Activated CD4-positive, alpha-beta T cell treated with anti-CD3 and anti-CD28 coated beads, Interleukin-2, amount 50 U/mL, for 16 hours (primary cell): ENCODE results near the gene TNP2.

ENCODE experiments used
- DNase-seq: peaks from one replicate; pipeline ENCODE4 v3.0.0-alpha.2; 2020

TNP2 gene

DNA sequence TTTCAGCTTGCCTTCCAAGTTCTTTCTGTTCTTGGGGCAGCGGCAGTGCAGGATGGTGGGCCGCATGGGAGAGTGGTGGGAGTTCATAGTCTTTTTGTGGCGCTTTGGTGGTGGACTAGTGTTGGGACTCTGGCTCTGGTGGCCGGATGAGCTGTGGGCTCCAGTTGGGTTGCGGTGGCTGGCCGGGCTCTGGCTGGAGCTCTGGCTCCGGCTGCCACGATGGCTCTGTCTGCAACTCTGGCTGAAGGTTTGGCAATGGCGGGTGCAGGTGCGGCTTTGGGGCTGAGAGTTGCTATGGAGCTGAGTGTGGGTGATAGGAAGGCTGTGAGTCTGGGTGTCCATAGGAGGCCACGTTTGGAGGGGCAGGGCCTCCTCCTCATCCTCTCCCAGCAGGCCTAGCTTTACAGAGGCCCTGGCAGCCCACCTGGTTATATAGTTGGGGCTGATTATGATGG lies at the start of gene TNP2:
Gene TNP2, minus strand, starts transcription at position 405 of the 455 bp plus-strand sequence. Its CDS starts 63 bp downstream, at position 342.
- no peak for DNase-seq

DNA sequence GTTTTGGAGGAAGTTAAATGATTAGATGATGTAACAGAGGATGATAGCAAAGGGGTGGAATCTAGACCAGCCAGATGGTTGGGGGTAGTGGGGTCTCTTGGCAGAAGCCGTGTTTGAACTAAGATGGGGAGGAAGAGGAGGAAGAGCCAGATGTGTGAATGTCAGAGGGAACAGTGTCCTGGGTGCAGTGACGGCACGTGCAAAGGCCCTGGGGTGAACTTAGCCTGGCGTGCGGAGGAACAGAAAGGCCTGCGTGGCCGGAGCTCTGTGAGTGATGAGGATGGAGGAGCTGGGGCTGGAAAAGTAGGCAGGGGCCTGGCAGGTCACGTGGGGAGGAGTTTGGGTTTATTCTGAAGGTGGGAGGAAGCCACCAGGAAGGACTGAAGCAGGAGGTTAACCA lies 49.7 kb upstream of the TNP2 start:
- no peak for DNase-seq

DNA sequence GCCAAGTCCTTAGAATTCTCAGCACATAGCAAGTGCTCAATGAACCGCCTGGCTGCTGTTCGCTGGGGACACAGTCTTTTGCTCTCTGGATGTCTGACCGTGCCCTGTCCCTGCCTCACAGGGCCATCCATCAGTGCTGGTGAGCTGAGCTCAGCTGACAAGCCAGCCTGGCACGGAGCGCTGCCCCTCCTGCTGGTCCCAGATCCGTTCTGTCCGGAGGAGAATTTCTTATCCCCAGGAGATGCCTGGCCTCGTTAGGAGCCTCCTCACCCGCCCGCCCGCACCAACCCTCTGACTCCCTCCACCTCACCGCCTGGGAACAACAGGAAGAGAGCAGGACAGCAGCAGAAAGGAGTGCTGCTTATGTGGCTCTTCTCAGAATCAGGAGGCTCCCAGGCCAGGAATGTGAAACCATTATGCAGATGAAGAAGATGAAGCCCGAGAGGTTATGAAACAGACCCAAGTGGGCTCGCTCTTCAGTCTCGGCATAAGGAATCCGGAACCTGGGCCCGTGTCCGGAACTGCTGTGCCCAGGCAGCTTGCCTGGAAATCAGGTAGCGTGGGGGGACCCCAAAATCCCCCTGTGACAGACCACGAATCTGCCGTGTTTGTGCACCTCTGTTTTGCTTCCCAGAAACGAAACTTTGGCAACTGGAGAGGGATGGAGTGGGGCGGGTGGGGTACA lies 47.3 kb upstream of the TNP2 start:
- no peak for DNase-seq

DNA sequence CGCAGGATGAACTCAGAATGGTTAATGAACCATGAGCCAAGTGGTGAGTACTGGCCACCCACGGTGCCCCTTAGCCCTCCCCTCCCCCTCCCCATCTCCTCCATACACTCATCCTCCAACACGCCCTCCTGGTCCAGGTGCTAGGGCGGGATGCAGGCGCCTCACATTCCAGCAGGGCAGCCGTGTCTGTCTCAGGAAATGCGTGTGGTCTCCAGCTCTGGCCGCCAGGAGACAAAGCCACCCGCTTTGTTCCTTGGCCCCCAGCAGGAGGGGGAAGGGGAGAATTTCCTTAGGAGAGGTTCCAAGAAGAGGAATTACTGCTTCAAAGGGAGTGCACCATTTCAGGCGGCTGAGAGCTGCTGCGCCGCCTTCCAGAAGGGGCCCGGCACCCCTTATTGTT lies 46.4 kb upstream of the TNP2 start:
- no peak for DNase-seq

DNA sequence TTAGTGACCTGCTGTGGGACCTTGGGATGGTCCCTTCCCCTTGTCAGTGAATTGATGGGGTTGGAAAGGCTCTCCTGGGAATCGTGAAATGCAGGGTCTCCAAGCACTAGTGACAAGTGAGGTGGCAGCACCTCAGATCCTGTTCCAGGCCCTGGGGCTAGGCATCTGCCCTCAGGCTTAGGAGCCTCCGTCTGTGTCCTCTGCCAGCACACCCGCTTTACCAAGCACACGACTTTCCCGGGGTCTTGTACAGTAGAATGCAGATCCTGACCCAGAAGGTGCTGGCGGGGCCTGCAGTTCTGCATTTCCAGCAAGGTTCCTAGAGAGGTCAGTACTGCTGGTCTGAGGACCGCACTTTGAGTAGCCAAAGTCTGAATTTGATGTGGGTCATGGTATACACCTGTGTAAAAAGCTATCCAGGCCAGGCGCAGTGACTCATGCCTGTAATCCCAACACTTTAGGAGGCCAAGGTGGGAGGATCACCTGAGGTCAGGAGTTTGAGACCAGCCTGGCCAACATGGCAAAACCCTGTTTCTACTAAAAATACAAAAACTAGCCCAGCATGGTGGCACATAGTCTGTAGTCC lies 45.3 kb upstream of the TNP2 start:
- no peak for DNase-seq

DNA sequence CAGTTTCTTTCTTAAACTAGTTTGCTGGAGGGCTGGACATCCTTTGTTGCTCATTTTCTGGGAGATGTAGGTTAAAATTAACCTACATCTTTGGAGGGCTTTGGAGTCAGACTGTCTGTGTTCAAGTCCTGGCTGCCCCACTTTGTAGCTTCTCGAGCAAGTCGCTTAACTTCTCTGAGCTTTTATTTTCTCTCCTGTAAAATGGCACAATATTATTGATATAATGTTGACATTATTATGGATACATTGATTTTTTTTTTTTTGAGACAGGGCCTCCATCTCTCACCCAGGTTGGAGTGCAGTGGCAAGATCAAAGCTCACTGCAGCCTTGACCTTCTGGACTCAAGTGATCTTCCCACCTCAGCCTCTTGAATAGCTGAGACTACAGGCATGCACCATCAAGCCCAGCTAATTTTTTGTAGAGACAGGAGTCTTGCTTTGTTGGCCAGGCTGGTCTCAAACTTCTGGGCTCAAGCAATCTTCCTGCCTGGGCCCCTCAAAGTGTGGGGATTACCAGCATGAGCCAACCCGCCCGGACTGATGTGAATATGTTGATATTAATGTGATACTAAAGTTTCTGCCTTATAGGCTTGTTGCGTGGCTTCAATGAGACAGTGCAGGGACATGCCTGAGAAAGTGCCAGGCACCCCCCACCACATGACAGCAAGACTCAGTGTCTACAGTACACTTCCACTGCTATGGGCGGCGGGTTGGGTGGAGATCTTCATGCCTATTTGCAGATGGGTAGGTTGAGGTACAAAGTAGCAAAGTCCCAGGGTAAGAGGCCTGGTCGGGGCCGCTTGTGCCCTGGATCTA lies 44.6 kb upstream of the TNP2 start:
- DNase-seq: no peak

DNA sequence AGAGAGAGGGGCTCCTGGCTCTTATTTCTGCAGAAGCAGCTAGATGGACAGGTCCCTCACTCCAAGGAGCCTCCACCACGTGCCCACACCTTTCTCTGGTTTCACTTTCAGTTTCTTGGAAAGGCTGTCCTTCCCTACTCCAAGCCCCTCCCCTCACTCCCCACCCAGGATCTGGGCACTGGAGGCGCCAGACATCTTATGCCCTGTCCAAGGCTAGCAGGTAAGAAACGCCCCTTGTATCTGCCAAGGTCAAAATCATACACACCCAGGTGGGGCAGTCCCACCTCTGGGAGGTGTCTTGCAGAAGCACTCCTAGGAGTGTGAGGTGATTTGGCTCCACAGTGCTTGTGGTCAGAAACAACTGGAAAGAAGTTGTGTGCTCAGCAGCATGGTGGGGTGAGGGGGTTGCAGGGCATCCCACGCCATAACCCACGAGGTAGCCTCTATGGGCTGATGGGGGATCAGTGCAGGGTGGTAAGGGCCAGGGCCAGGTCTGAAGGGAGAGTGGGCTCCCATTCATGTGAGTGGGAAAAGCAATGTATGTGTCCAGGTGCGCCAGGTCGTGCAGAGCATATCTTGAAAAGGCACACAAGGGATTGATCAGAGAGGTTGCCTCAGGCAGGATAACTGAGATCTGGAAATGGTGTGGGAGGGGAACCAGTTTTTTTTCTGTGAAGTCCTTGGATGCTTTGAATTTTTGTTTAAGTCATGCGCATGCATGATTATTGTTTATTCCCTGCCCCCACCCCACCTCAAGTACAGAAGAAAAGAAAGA lies 43.8 kb upstream of the TNP2 start:
- DNase-seq: peak; percentile 37

DNA sequence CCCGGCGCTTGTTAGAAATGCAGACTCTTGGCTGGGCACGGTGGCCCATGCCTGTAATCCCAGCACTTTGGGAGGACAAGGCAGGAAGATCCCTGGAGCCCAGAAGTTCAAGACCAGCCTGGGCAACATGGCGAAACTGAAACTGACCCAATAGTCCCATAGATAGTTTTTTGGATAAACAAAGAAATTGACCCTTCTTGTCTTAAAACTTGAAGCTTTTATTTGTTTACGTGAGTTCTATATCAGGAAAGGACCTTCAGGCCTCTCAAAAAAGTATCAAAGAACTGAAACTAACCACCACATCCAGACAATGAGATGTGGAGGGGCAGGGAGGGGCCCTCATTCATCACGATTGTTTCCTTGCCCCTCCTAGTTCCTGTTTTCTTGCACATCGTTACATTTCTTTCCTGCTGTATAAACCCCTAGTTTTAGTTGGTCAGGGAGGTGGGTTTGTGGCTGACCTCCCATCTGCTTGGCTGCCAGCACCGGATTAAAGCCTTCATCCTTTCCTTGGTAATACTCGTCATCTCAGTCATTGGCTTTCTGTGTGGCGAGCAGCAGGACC lies 42.0 kb upstream of the TNP2 start:
- peak; percentile 63 for DNase-seq

DNA sequence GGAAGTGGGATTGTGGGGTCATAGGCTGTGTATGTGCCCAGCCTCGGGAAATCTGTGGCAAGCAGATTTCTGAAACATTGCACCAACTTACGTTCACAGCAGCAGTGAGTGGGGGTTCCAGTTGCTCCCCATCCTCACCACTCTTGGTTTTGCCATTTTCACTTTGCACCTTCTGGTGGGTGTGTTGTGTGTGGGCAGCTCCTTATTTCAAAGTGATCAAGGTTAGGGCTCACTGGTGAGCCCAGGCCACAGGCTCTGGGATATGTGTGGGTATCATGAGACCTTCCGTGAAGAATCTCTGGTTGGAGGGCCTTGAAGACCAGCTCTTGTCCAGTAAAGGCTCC lies 41.5 kb upstream of the TNP2 start:
- no peak for DNase-seq

DNA sequence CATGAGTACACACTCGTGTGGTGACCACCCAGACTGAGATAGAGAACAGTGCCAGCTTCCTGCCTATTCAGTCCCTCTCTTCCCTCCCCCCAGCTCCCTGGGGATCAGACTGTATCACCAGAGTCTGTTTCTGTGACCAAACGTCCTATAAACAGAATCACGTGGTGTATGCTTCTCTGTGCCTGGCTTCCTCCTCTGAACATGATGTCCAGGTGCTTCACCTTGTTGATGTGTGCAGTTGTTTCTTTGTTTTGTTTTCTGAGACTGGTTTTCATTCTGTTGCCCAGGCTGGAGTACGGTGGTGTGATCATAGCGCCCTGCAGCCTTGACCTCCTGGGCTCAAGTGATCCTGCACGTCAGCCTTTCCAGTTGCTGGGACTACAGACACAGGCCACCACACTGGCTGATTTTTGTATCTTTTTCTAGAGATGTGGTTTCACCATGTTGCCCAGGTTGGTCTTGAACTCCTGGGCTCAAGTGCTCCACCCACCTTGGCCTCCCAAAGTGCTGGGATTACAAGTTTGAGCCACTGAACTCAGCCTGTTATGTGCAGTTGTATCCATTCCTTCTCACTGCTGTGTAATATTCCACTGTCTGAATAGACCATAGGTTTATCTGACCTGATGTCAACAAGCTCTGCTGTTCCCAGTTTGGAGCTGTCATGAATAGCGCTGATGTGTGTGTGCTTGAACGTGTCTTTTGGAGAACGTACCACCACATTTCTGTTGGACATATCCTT lies 40.9 kb upstream of the TNP2 start:
- DNase-seq: no peak

DNA sequence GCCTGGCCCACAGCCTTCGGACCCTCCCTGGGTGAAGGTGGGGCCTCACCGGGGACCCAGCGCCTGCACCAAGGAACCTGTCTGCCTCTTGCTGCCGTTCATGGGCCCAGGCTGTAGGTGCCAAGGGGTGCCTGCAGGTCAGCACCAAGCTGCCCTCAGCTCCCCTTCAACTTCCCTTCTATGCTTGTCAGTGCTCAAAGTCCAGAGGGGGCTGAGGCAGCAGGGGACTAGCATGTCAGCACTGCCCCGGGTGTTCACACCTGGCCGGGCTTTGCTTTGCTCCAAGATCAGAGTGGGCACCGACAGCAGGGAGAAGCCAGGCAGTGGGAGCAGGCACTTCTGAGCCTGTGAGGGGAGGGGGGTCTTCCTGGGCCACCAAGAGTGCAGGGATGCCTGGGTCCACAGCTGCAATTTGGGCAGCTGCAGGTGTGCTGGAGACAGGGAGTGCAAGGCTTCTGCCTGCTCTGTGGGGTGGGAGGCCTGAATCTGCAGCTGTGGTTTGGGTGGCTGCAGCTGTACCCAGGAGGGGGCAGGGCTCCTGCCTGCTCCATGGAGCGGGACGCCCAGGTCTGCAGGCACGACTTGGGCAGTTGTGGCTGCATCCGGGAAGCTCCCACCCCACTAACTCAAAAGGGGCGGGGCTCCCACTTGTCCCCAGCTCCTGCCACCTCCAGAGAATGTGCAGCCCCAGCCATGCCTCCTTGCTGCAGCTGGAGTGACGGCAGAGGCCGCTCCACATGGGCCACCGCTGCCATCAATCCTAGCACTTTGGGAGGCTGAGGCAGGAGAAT lies 39.6 kb upstream of the TNP2 start:
- no peak for DNase-seq

DNA sequence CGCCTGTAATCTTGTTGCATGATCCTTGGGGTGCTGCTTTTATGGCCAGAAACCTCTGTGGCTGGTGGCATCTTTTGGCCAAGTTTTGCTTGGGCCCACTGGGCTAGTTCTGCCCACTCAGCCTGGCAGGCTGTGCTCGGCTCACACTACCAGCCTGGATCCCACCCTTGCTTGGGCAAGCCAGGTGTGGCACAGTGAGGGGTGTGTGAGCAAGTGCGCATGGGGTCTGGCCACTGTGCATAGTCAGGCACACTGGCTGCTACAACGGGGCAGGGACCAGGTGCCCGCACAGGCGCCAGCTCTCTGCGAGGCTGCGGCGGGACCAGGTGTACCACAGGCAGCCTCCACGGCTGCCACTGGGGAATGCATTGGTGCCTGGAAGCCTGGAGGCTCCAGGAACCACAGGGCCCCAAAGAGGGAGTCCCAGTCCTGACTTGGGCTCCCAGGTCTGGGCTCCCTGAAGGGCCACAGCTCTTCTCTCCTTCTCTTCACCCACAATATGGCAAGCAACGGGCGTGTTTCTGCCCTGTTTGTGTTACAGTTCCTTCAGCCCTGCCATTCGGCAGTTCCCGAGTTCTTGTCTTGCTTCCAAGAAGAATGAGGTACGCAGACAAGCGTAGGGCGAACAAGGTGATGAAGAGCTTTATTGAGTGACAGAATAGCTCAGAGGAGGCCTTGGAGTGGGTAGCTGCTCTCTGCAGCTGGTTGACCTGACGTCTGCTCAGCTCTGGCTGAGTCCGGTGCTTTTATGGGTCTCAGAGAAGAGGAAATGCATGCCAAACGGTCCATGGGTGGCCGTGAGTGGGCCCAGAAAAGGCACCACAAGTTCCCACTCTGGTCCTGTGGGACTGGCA lies 38.7 kb upstream of the TNP2 start:
- DNase-seq: no peak

DNA sequence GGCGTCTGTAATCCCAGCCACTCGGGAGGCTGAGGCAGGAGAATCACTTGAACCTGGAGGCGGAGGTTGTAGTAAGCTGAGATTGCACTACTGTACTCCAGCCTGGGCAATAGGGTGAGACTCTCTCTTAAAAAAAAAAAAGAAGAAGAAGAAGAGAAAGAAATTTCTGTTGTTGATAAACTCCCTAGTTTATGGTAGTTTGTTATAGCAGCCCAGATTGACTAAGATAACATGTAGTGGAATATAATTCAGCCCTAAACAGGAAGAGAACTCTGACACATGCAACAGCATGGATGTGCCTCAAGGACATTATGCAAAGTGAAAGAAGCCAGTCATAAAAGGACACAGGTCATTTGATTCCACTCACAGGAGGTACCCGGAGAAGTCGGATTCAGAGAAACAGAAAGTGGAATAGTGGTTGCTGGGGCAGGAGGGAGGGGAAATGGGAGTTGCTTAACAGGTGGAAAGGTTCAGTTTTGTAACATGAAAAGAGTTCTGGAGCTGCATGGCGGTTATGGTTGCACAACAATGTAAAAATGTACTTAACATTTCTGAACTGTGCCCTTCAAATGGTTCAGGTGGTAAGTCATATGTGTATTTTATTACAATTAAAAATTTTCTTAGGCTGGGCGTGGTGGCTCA lies 38.0 kb upstream of the TNP2 start:
- DNase-seq: peak; percentile 74

DNA sequence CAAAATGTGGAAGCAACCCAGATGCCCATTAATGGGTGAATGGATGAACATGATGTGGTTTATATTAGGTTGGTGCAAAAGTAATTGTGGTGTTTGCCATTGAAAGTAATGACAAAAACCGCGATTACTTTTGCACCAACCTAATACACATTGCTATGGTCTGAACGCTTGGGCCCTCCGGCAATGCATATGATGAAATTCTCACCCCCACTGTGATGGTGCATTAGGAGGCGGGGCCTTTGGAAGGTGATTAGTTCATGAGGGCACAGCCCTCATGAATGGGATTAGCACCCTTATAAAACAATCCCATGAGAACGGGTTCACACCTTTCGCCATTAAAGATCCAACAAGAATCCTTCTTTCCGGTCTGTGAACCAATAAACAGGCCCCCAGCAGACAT lies 37.3 kb upstream of the TNP2 start:
- no peak for DNase-seq

DNA sequence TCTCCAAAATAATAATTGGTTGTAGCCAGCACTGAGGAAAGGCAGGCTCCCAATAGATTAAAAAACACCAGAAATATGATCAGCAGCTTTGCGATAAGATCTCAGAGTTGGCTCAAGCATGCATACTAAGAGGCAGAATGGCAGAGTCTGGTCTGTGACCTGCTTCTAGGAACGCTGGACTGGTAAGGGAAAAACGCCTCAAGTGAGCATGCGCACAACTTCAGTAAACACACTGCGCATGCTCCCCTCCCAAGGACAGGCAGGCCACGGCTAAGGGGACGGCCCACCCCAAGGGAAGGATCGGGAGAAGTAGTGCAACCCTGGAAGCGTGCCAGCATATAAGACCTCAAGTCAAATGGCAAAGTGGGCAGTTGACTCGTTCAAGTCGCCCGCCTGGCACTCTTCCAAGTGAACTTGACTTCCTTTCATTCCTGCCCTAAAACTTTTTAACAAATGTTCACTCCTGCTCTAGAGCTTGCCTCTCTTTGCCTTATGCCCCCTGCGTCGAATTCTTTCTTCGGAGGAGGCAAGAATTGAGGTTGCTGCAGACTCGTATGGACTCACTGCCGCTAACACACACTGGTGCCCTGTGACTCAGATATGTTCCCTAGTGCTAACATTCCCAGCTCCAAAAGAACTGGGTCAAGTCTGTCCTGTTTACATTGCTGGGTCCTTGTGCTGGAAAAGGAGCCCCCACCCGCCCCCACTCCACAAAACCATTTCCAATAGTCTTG lies 34.4 kb upstream of the TNP2 start:
- no peak for DNase-seq

DNA sequence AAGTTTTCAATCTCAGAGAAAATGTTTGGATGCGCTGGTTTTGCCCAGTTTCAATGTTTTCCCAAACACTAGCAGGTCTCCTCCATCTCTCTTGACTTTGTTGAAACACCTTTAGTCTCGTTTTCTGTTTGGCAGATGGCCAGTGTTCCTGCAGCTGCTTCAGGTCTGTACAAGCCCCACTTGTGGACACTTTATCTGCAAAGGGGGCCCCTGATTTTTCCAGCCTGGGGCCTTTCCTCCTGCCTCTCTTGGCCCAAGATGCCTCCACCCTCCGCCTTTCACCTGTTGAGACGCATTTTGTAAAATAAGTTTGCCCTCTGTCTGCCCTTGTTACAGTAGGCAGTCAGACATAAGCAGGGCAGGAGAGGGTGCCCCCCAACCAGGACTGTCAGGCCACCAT lies 33.9 kb upstream of the TNP2 start:
- DNase-seq: no peak

DNA sequence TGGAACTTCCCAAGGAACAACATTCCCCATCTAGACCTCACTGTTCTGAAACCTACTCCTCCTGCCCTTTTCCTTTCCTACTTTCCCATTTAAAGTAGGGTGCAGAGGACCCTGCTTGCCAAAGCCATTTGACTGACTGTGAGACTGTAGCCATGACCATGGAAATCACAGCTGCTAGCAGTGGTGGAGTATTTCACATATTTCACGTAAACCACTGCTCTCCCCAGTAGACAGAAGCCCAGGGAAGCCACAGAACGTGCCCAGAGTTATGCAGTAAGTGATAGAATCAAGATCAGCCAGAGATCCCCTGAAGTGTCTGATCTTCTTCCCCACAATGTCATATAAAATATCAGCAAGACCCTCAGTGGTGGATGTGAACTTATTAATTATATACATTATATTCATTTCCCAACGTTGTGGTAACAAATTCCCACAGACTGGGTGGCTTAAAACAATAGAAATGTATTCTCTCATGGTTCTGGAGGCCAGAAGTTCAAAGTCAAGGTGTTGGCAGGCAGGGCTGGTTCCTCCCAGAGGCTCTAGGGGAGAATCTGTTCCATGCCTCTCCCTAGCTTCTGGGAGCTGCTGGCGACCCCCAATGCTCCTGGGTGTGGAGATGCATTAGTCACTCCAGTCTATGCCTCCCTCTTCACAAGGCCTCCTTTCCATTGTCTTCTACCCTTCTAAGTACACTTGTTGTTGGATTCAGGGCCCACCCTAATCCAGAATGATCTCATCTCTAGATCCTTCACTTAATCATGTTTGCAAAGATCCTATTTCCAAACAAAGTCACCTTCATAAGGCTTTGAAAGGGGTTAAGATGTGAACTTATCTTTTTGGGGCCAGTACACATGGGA lies 32.7 kb upstream of the TNP2 start:
- DNase-seq: no peak

DNA sequence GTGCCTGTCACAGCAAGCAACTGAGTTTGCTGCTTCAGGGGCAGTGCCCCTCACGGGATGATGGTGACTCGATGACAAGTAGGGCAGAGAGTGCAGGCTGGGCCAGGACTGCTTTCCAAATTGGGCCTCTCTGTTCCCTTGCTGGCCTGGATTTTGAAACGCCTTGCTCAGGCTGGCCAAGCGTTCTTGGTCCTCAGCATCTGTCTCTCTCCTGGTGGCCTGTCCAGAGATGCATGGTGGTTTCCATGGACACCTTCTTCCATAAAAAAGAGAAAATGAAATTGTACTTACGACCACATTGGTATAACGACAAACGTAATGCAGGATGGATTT lies 31.4 kb upstream of the TNP2 start:
- no peak for DNase-seq
